IMR-90 (cell line): ENCODE data around the gene TBCD. TPM values are rescaled to one million over a fixed set of nuclear protein-coding genes. Genes with fewer than 3 reads are reported as not detected.

ENCODE experiments used
- ATAC-seq: fragments of 200-7000 bp; cut with Tn5 transposase; 2 replicates; pipeline ENCODE4 v1.9.1; 2020; ENCODE audit warnings: low read depth, mild to moderate bottlenecking, moderate library complexity
- BruUV-seq: library from RNA; stranded (reverse); fragments of 400-500 nt; replicated peaks from 2 replicates; lab custom pipeline; 2021; lab: Mats Ljungman, UMichigan
- CTCF ChIA-PET: fragments of 300-600 bp; formaldehyde crosslinking; extraction: SDS; loops from one replicate; lab custom pipeline; 2021; ENCODE audit warnings: antibody characterized with exemption; lab: Yijun Ruan, JAX
- POLR2A ChIA-PET: fragments of 300-600 bp; sonication (Branson Sonifier 250); formaldehyde crosslinking; loops from one replicate; lab custom pipeline; 2022; ENCODE audit warnings: antibody characterized with exemption; ENCODE audit not compliant: unreplicated experiment; lab: Charles Lee
- DNase-seq: peaks from one replicate; pipeline ENCODE4 v3.0.0; 2013
- H2AFZ ChIP-seq: replicated peaks from 2 replicates; pipeline ENCODE3; 2013; ENCODE audit warnings: low read length, mild to moderate bottlenecking; ENCODE audit not compliant: poor library complexity
- H2AK5ac ChIP-seq: 2 replicates; pipeline ENCODE4 v1.6.1; 2013; ENCODE audit warnings: low read depth, low read length, inconsistent platforms
- H2AK9ac ChIP-seq: replicated peaks from 2 replicates; pipeline ENCODE3; 2013; ENCODE audit warnings: mild to moderate bottlenecking, low read depth, low read length, moderate library complexity; ENCODE audit not compliant: poor library complexity
- H2BK120ac ChIP-seq: 2 replicates; pipeline ENCODE4 v1.6.1; 2013; ENCODE audit warnings: low read depth, low read length, inconsistent platforms
- H2BK15ac ChIP-seq: 3 replicates; pipeline ENCODE4 v1.6.1; 2013; ENCODE audit warnings: low read depth, low read length, inconsistent platforms
- H2BK20ac ChIP-seq: 2 replicates; pipeline ENCODE4 v1.6.1; 2013; ENCODE audit warnings: low read depth, mild to moderate bottlenecking, inconsistent platforms, low read length, moderate library complexity
- H2BK5ac ChIP-seq: 2 replicates; pipeline ENCODE4 v1.6.1; 2013; ENCODE audit warnings: mild to moderate bottlenecking, low read depth, low read length, inconsistent platforms; ENCODE audit not compliant: poor library complexity, severe bottlenecking
- H3K14ac ChIP-seq: replicated peaks from 2 replicates; pipeline ENCODE4 v1.6.1; 2013; ENCODE audit warnings: low read depth, low read length, inconsistent platforms
- H3K18ac ChIP-seq: 2 replicates; pipeline ENCODE4 v1.6.1; 2013; ENCODE audit warnings: low read depth, low read length, control low read depth
- H3K23ac ChIP-seq: 2 replicates; pipeline ENCODE4 v1.6.1; 2013; ENCODE audit warnings: low read depth, low read length, inconsistent platforms
- H3K27ac ChIP-seq: 2 replicates; pipeline ENCODE4 v1.5.1; 2013; ENCODE audit warnings: mild to moderate bottlenecking, control low read depth, low read length; ENCODE audit not compliant: insufficient read depth
- H3K27me3 ChIP-seq: 2 replicates; pipeline ENCODE4 v1.6.1; 2013; ENCODE audit warnings: low read length; ENCODE audit not compliant: control insufficient read depth, insufficient read depth
- H3K36me3 ChIP-seq: 2 replicates; pipeline ENCODE4 v1.6.1; 2013; ENCODE audit warnings: low read length, mixed read lengths; ENCODE audit not compliant: control insufficient read depth, insufficient read depth
- H3K4ac ChIP-seq: 2 replicates; pipeline ENCODE4 v1.6.1; 2013; ENCODE audit warnings: low read depth, low read length, inconsistent platforms
- H3K4me1 ChIP-seq: 2 replicates; pipeline ENCODE4 v1.6.1; 2013; ENCODE audit warnings: low read length, mixed read lengths; ENCODE audit not compliant: control insufficient read depth, insufficient read depth
- H3K4me2 ChIP-seq: 2 replicates; pipeline ENCODE4 v1.6.1; 2013; ENCODE audit warnings: low read depth, mild to moderate bottlenecking, control low read depth, low read length, moderate library complexity
- H3K4me3 ChIP-seq: 2 replicates; pipeline ENCODE4 v1.5.1; 2013; ENCODE audit warnings: low read depth, mild to moderate bottlenecking, control low read depth, low read length, moderate library complexity; ENCODE audit not compliant: insufficient read depth
- H3K56ac ChIP-seq: 2 replicates; pipeline ENCODE4 v1.6.1; 2013; ENCODE audit warnings: low read length, inconsistent platforms; ENCODE audit not compliant: insufficient read depth; ENCODE audit errors: extremely low read depth
- H3K79me1 ChIP-seq, 2 experiments: 2 replicates each; pipeline ENCODE4 v1.6.1; 2013; ENCODE audit warnings: low read length in 2 of 2, inconsistent platforms in 1 of 2, low read depth in 1 of 2
- H3K9ac ChIP-seq: 2 replicates; pipeline ENCODE4 v1.6.1; 2013; ENCODE audit warnings: low read depth, low read length, control low read depth
- H3K9me1 ChIP-seq: 2 replicates; pipeline ENCODE4 v1.6.1; 2013; ENCODE audit warnings: low read length, inconsistent platforms; ENCODE audit not compliant: insufficient read depth
- H3K9me3 ChIP-seq: 2 replicates; pipeline ENCODE4 v1.6.1; 2013; ENCODE audit warnings: low read length; ENCODE audit not compliant: control insufficient read depth, insufficient read depth
- H4K20me1 ChIP-seq: 2 replicates; pipeline ENCODE4 v1.6.1; 2013; ENCODE audit warnings: low read length, inconsistent platforms; ENCODE audit not compliant: insufficient read depth
- H4K5ac ChIP-seq: 2 replicates; pipeline ENCODE4 v1.6.1; 2013; ENCODE audit warnings: mild to moderate bottlenecking, low read depth, low read length, control low read depth
- H4K8ac ChIP-seq, 2 experiments: 2 replicates each; pipeline ENCODE4 v1.6.1; 2013; ENCODE audit warnings: low read depth in 2 of 2, low read length in 2 of 2, control low read depth in 1 of 2, inconsistent platforms in 1 of 2
- H4K91ac ChIP-seq: 2 replicates; pipeline ENCODE4 v1.6.1; 2013; ENCODE audit warnings: low read depth, low read length, inconsistent platforms; ENCODE audit not compliant: insufficient read depth
- BHLHE40 ChIP-seq: fragments of 150-350 bp; IDR thresholded peaks from 2 replicates; pipeline ENCODE4 v1.6.1; 2016; ENCODE audit warnings: mild to moderate bottlenecking, low read depth, low read length
- CEBPB ChIP-seq: IDR thresholded peaks from 2 replicates; pipeline ENCODE4 v1.6.1; 2012; ENCODE audit warnings: low read depth, low read length, improper control_type of control experiment
- CTCF ChIP-seq: conservative IDR thresholded peaks from 2 replicates; pipeline ENCODE4 v1.5.1; 2012; ENCODE audit warnings: mild to moderate bottlenecking, low read depth, low read length, improper control_type of control experiment
- ELK1 ChIP-seq: fragments of 150-350 bp; IDR thresholded peaks from 2 replicates; pipeline ENCODE4 v1.6.1; 2016; ENCODE audit warnings: low read depth, mild to moderate bottlenecking, low read length, moderate library complexity, borderline replicate concordance
- FOS ChIP-seq: fragments of 150-350 bp; IDR thresholded peaks from 2 replicates; pipeline ENCODE4 v1.6.1; 2016; ENCODE audit warnings: low read depth, low read length
- MAFK ChIP-seq: IDR thresholded peaks from 2 replicates; pipeline ENCODE4 v1.6.1; 2012; ENCODE audit warnings: low read depth, low read length, improper control_type of control experiment
- MAZ ChIP-seq: IDR thresholded peaks from 2 replicates; pipeline ENCODE4 v1.6.1; 2012; ENCODE audit warnings: low read depth, mild to moderate bottlenecking, low read length, improper control_type of control experiment, moderate library complexity, borderline replicate concordance
- MXI1 ChIP-seq: IDR thresholded peaks from 2 replicates; pipeline ENCODE4 v1.6.1; 2012; ENCODE audit warnings: low read depth, mild to moderate bottlenecking, low read length, moderate library complexity, borderline replicate concordance
- NFE2L2 ChIP-seq: fragments of 150-350 bp; IDR thresholded peaks from 2 replicates; pipeline ENCODE4 v1.6.1; 2016; ENCODE audit warnings: low read depth, mild to moderate bottlenecking, low read length
- POLR2A ChIP-seq: IDR thresholded peaks from 2 replicates; pipeline ENCODE4 v1.6.1; 2012; ENCODE audit warnings: mild to moderate bottlenecking, low read depth, low read length
- RAD21 ChIP-seq: IDR thresholded peaks from 2 replicates; pipeline ENCODE4 v1.6.1; 2012; ENCODE audit warnings: low read length, improper control_type of control experiment
- RCOR1 ChIP-seq: IDR thresholded peaks from 2 replicates; pipeline ENCODE4 v1.6.1; 2012; ENCODE audit warnings: mild to moderate bottlenecking, low read length, improper control_type of control experiment; ENCODE audit not compliant: insufficient replicate concordance
- RFX5 ChIP-seq: IDR thresholded peaks from 2 replicates; pipeline ENCODE4 v1.8.0; 2012; ENCODE audit warnings: low read depth, mild to moderate bottlenecking, low read length, moderate library complexity
- SMC3 ChIP-seq: fragments of 150-350 bp; IDR thresholded peaks from 2 replicates; pipeline ENCODE4 v1.6.1; 2016; ENCODE audit warnings: low read depth, mild to moderate bottlenecking, antibody characterized with exemption, low read length, moderate library complexity
- USF2 ChIP-seq: fragments of 150-350 bp; IDR thresholded peaks from 2 replicates; pipeline ENCODE4 v1.6.1; 2017; ENCODE audit warnings: mild to moderate bottlenecking, antibody characterized with exemption, low read length, low read depth
- WGBS, 2 experiments: methylation state at CpG; one replicate each; pipeline versions ENCODE4 v1.1.5 to v1.1.7; 2013; ENCODE audit warnings: missing lambda C conversion rate in 2 of 2; ENCODE audit not compliant: insufficient read length in 1 of 2; ENCODE audit errors: extremely low coverage in 2 of 2; 5-methylcytosine and 5-hydroxymethylcytosine counted together
- dilution Hi-C: fragments of 300-500 bp; cut with HindIII; formaldehyde crosslinking; loops from one replicate; pipeline ENCODE4 v1.14.3; 2018; ENCODE audit warnings: low sequenced_read_pairs; ENCODE audit not compliant: unreplicated experiment
- in situ Hi-C: fragments of 300-500 bp; cut with MboI; formaldehyde crosslinking; loops from 3 replicates; pipeline ENCODE4 v1.14.3; 2019; ENCODE audit warnings: low sequenced_read_pairs, inconsistent platforms, mixed read lengths
- intact Hi-C: fragments of 100-400 bp; cut with micrococcal nuclease; formaldehyde crosslinking; loops from 2 replicates; pipeline ENCODE4 v1.10.0; 2022
- polyA plus RNA-seq, 3 experiments: library from polyadenylated mRNA; depleted of rRNA; stranded (reverse); fragments of >200 nt; gene quantifications; 2 replicates each; pipeline ENCODE4 v1.2.3, GENCODE V29; 2012; ENCODE audit warnings: low replicate concordance in 1 of 3
- total RNA-seq: library from RNA; depleted of rRNA; stranded (reverse); fragments of >200 nt; gene quantifications from 2 replicates; pipeline ENCODE4 v1.2.3, GENCODE V29; 2012

The TBCD gene
- total and polyA plus RNA-seq, 2 of the 4 experiments (the other 2 are of a cell fraction) = 21.9 to 54.5 TPM

GRCh38 chr17:82936768-82937171 lies 184.9 kb downstream of the TBCD start:
- ATAC-seq (no peak), DNase-seq (no peak)
- TF ChIP-seq NFE2L2 = no peak
- TF ChIP-seq RCOR1 = no peak
- TF ChIP-seq RFX5 = no peak
- no peak for TF ChIP-seq BHLHE40
- no peak for TF ChIP-seq MAFK
- TF ChIP-seq FOS = no peak
- TF ChIP-seq USF2 = no peak
- no peak for TF ChIP-seq CEBPB
- TF ChIP-seq CTCF = no peak
- TF ChIP-seq POLR2A = no peak
- no peak for TF ChIP-seq ELK1
- no peak for TF ChIP-seq RAD21
- TF ChIP-seq MAZ = no peak
- TF ChIP-seq SMC3 = no peak
- TF ChIP-seq MXI1 = no peak
- Histone ChIP-seq H3K4me3 (no peak overlapping the region), H2AK5ac (no peak overlapping the region), H3K79me1 (peaks cover 0 to 8% of the 10 kb centered on the region in 2 experiments; a peak in 1 of 4 replicates), H2BK120ac (no peak overlapping the region), H2AFZ (peak overlapping the region; percentile 47), H3K56ac (no peak overlapping the region), H3K18ac (no peak overlapping the region), H3K4me1 (peaks cover 5% of the 10 kb centered on the region), H3K4ac (no peak overlapping the region), H3K9me1 (peaks cover 6% of the 10 kb centered on the region; the same call in 1 of the 2 replicates), H2AK9ac (no peak overlapping the region), H4K91ac (no peak overlapping the region), H4K20me1 (no peaks in the 10 kb centered on the region; the same call in 1 of the 2 replicates), H2BK15ac (no peak overlapping the region), H3K4me2 (no peak overlapping the region), H3K36me3 (peaks cover 27% of the 10 kb centered on the region), H3K9me3 (no peaks in the 10 kb centered on the region), H2BK5ac (no peak overlapping the region), H3K23ac (no peak overlapping the region), H3K14ac (no peak overlapping the region), H4K8ac (no peak overlapping the region), H3K27ac (no peak overlapping the region), H3K9ac (no peak overlapping the region), H4K5ac (no peak overlapping the region), H2BK20ac (no peak overlapping the region), H3K27me3 (no peaks in the 10 kb centered on the region)
- ChIA-PET CTCF (no interaction called here), POLR2A (no interaction called here)
- intact Hi-C loops = no loop called here
- WGBS, 2 experiments = 100% methylated on average over 5 of the region's 10 CpGs; no CpG with 5 or more reads in 1 of the 2 experiments
- in situ Hi-C loops = no loop called here
- dilution Hi-C loops = no loop called here
- no TSS peak for BruUV-seq
